Nephron progenitor cell (in vitro differentiated cells): ENCODE results near the gene RECK.
"Not testable (repeated sequence)": the region's sequence is repeated elsewhere in the genome, so short reads cannot be mapped to it uniquely, and the experiment has no call there.

Experiments used
- DNase-seq: peaks from one replicate; pipeline ENCODE4 v3.0.0; 2021
- H3K27ac Mint-ChIP-seq: 2 replicates; pipeline ENCODE4 v1.8.0; 2021; ENCODE audit warnings: mild to moderate bottlenecking, moderate library complexity, mixed read lengths
- H3K27me3 Mint-ChIP-seq: 2 replicates; pipeline ENCODE4 v1.8.0; 2021; ENCODE audit warnings: mild to moderate bottlenecking, low read depth, mixed read lengths; ENCODE audit not compliant: poor library complexity
- H3K36me3 Mint-ChIP-seq: 2 replicates; pipeline ENCODE4 v1.8.0; 2021; ENCODE audit warnings: low read depth, mixed read lengths
- H3K4me1 Mint-ChIP-seq: 2 replicates; pipeline ENCODE4 v1.8.0; 2021; ENCODE audit warnings: mixed read lengths
- H3K4me3 Mint-ChIP-seq: 2 replicates; pipeline ENCODE4 v1.8.0; 2021; ENCODE audit warnings: mild to moderate bottlenecking, moderate library complexity, mixed read lengths
- H3K9me3 Mint-ChIP-seq: 2 replicates; pipeline ENCODE4 v1.8.0; 2021; ENCODE audit warnings: mild to moderate bottlenecking, moderate library complexity, mixed read lengths
- TF ChIP-seq, protein P1 (sequence below): fragments of 200-600 bp; sonication (generic); IDR thresholded peaks from 2 replicates; pipeline ENCODE4 v1.5.0; 2021; ENCODE audit warnings: antibody characterized with exemption

RECK gene

DNA sequence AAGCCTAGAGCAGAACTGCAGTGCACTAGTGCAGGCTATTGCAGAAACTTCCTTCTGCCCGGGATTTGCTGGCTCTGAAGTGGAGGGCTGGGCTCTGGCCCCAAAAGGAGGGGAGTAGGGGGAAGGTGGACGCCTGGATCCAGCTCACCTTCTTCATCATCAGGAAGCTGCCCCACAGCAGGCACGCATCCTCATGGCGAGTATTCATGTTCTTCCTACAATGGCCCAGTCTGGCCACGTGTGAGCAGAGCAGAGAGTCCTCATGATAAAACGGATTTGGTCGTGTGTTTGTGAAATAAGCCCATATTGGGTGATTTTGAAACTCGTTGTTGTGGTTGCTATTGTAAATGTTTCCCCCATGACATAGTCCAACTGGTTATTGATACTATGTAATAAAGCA is 91.6 kb downstream of the RECK start:
- TF ChIP-seq, protein P1, sequence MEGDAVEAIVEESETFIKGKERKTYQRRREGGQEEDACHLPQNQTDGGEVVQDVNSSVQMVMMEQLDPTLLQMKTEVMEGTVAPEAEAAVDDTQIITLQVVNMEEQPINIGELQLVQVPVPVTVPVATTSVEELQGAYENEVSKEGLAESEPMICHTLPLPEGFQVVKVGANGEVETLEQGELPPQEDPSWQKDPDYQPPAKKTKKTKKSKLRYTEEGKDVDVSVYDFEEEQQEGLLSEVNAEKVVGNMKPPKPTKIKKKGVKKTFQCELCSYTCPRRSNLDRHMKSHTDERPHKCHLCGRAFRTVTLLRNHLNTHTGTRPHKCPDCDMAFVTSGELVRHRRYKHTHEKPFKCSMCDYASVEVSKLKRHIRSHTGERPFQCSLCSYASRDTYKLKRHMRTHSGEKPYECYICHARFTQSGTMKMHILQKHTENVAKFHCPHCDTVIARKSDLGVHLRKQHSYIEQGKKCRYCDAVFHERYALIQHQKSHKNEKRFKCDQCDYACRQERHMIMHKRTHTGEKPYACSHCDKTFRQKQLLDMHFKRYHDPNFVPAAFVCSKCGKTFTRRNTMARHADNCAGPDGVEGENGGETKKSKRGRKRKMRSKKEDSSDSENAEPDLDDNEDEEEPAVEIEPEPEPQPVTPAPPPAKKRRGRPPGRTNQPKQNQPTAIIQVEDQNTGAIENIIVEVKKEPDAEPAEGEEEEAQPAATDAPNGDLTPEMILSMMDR, result no peak
- Mint-ChIP-seq H3K9me3 (no peaks in the 10 kb centered on the region), H3K27me3 (peaks cover 33% of the 10 kb centered on the region), H3K4me3 (no peak overlapping the region), H3K27ac (no peak overlapping the region), H3K4me1 (peaks cover 15% of the 10 kb centered on the region), H3K36me3 (no peaks in the 10 kb centered on the region)
- no peak for DNase-seq

DNA sequence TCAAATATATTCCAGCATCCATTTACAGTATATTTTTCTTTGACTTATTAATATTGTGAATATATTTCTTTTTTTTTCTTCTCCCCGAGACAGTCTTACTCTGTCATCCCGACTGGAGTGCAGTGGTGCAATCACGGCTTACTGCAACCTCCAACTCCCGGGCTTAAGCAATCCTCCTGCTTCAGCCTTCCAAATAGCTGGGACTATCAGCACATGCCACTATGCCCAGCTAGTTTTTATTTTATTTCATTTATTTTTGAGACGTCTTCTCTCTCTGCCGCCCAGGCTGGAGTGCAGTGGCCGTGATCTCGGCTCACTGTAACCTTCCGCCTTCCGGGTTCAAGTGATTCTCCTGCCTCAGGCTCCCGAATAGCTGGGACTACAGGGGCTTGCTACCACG is 92.4 kb downstream of the RECK start:
- Mint-ChIP-seq H3K36me3 (no peaks in the 10 kb centered on the region), H3K4me3 (no peak overlapping the region), H3K9me3 (no peaks in the 10 kb centered on the region), H3K27ac (no peak overlapping the region), H3K4me1 (peaks cover 15% of the 10 kb centered on the region), H3K27me3 (peaks cover 41% of the 10 kb centered on the region)
- TF ChIP-seq, protein P1, result no peak
- no peak for DNase-seq

DNA sequence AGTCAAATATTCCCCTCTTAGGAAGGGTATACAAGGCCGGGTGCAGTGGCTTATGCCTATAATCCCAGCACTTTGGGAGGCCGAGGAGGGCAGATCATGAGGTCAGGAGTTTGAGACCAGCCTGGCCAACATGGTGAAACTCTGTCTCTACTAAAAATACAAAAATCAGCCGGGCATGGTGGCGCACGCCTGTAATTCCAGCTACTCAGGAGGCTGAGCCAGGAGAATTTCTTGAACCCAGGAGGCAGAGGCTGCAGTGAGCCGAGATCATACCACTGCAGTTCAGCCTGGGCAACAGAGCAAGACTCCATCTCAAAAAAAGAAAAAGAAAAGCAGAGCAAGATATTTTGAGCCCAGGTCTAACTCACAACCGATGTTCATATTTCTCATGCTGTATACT is 95.0 kb downstream of the RECK start:
- H3K36me3 Mint-ChIP-seq, H3K9me3 Mint-ChIP-seq, H3K4me1 Mint-ChIP-seq, H3K4me3 Mint-ChIP-seq, DNase-seq, H3K27ac Mint-ChIP-seq: not testable (repeated sequence)
- peaks cover 58% of the 10 kb centered on the region for H3K27me3 Mint-ChIP-seq

DNA sequence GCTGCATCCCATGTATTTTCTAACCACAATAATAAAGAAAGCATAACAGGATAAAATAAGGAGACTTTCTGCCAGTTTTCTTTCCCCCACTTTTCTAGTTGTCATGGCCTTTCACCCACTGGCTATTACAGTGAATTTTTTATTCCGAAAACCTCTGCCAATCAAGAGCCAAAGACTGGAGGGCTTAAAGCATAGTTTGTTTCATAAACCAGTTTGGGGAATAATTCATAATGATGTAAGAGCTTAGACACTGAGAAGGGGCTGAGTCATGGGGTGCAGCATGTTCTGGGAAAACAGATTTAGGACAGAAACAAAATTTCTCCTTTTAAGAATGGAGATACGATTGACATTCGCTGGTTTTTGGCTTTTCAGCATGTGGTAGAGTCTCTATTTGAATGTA is 95.4 kb downstream of the RECK start:
- Mint-ChIP-seq H3K27me3 (peaks cover 58% of the 10 kb centered on the region), H3K27ac (no peak overlapping the region), H3K4me3 (no peak overlapping the region), H3K36me3 (no peaks in the 10 kb centered on the region), H3K4me1 (peaks cover 7% of the 10 kb centered on the region), H3K9me3 (no peaks in the 10 kb centered on the region)
- no peak for DNase-seq
- TF ChIP-seq, protein P1, result no peak

DNA sequence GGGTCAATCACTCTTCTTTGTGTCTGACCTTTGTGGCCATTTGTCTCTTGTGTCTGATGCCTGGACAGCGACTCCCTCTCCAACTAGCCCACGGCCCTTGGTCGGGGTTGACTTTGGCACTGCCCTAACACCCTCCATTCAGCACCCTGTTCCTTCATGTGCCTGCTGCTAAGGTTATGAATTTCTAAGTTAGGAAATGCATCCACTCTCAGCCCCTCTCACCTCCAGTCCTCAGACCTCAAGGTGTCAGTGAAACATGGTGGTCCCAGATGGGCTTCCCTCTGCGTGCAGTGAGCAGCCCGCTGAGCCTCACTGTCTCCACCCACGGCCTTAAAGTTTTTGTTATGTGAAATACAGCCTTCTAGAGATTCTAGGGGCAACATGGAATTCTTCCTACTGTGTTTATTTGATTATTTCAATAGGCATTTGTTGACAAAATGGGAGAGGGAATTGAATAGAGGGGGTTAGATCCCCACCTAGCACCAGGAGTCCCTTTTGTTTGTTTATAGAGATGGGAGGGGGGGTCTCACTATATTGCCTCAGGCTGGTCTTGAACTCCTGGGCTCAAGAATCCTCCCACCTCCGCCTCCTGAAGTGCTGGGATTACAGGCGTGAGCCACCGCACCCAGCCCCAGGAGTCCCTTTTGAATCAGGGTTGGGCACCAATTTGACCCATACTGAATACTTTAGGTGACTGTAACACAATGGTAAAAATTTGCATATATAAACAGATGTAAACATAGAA is 98.2 kb downstream of the RECK start:
- Mint-ChIP-seq H3K27me3 (peaks cover 67% of the 10 kb centered on the region), H3K9me3 (no peaks in the 10 kb centered on the region), H3K36me3 (no peaks in the 10 kb centered on the region), H3K4me3 (peak overlapping the region; percentile 85), H3K4me1 (peaks cover 31% of the 10 kb centered on the region), H3K27ac (no peak overlapping the region)
- DNase-seq, result no peak
- TF ChIP-seq, protein P1, result no peak

DNA sequence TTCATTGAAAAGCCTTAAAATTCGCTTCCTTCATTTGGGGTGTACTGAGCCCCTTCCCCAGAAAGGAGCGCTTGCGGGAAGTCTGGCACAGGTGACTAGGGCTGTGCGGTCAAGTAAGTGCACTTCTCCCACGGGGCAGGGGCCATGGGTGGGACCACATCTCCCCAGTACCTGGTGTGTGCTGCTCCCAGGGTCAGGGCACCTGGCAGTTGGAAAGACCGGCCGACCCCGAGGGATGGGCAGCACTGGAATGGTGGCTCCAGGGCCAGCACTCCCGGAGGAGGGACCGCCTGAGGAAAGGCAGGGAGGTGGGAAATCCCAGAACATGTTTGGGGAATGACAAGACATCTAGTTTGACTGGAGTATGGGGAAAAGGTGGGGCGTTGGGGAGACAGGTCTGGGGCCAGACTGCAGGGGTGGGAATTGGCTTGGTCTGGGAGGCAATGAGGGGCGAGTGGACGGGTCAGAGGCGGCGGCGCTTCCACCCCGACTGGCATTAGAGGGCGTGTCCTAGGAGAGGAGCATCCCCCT is 99.1 kb downstream of the RECK start:
- Mint-ChIP-seq H3K36me3 (no peaks in the 10 kb centered on the region), H3K9me3 (no peaks in the 10 kb centered on the region), H3K4me3 (peak overlapping the region; percentile 85), H3K4me1 (peaks cover 39% of the 10 kb centered on the region), H3K27me3 (peaks cover 70% of the 10 kb centered on the region), H3K27ac (no peak overlapping the region)
- DNase-seq, result no peak
- TF ChIP-seq, protein P1, result no peak
